Lung microvascular endothelial cell (primary cell): ENCODE measurements around the gene RPS15. TPM values are rescaled to one million over a fixed set of nuclear protein-coding genes. Genes with fewer than 3 reads are reported as not detected.

Experiments used
- DNase-seq, 2 donors: peaks; one replicate each; pipeline versions ENCODE4 v3.0.0 to v3.0.0-alpha.2; 2010; ENCODE audit warnings: low read depth in 2 of 2
- total RNA-seq: library from RNA; depleted of rRNA; stranded (reverse); fragments of >200 nt; gene quantifications from 2 replicates; pipeline ENCODE4 v1.2.1, GENCODE V29; 2014

The RPS15 gene
- total RNA-seq, 1 donor from 2014 or later: 338 TPM

DNA sequence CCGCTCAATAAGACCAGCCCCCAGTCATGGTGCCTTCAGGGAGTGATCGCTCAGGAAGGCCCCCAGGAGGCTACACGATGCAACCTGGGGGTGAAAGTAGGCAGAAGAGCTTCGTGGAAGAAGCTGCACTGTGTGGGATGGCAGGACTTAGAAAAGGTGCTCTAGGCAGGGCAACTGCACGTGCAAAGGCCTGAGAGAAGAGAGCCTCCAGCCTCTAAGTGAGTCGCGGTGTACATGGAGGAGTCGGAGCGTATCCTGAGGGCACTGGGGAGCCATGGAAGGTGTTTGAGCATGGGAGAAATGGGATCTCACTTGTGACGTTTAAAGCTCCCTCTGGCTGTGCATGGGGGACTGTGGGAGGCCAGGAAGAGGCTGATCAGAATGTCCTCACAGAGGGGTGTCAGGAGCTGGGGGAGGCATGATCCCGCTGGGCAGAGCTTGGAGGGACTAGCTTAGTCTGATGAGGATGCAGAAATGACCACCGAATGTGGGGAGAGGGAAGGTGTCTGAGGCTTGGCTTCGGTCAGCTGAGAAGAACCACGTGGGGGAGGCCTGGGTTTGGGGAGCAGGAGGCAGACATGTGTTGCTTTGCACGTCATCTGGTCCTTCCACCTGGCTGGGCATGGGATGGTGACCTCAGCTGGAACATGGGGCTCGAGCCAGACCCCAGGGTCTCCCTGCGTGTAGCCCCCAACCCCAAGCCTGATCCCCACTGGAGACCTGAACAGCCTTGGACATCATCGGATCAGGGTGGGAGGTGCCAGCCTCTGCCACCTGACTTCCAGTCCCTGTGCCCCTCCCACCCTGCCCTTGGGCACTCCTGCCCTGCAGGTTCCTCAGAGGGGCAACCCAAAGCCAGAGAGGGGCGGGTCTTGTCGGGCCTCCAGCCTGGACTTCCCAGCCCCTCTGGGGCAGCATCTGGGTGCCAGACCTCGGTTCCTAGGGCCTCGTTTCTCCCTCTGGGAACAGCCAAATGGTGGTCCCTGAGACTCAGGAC is 12.8 kb downstream of the RPS15 start:
- no peak for DNase-seq

GRCh38 chr19:1451916-1452801 is 14.0 kb downstream of the RPS15 start:
- no peak for DNase-seq

GRCh38 chr19:1452802-1453524 is 14.8 kb downstream of the RPS15 start:
- no peak for DNase-seq

- no peak for DNase-seq
These were observed 15.5 kb downstream of the RPS15 start for GRCh38 chr19:1453525-1454364.

DNA sequence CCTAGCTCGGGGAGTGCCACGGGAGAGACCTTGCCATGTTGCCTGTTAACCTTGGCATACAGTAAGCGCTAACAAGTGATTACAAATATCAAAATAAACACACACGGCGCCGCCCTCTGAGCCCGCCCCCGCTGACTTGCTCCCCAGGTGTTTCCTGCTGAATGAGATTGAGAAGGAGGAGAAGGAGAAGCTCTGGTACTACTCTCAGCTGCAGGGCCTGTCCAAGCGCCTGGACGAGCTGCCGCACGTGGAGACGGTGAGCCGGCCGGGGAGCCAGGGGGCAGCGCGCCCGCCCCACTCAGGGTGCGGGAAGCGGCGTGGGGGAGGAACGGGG is 16.8 kb downstream of the RPS15 start:
- peak in 1 of 2 donors; percentile 75 for DNase-seq

- peak; percentile 60 to 62 for DNase-seq
These were observed 17.3 kb downstream of the RPS15 start for GRCh38 chr19:1455336-1456120.

DNA sequence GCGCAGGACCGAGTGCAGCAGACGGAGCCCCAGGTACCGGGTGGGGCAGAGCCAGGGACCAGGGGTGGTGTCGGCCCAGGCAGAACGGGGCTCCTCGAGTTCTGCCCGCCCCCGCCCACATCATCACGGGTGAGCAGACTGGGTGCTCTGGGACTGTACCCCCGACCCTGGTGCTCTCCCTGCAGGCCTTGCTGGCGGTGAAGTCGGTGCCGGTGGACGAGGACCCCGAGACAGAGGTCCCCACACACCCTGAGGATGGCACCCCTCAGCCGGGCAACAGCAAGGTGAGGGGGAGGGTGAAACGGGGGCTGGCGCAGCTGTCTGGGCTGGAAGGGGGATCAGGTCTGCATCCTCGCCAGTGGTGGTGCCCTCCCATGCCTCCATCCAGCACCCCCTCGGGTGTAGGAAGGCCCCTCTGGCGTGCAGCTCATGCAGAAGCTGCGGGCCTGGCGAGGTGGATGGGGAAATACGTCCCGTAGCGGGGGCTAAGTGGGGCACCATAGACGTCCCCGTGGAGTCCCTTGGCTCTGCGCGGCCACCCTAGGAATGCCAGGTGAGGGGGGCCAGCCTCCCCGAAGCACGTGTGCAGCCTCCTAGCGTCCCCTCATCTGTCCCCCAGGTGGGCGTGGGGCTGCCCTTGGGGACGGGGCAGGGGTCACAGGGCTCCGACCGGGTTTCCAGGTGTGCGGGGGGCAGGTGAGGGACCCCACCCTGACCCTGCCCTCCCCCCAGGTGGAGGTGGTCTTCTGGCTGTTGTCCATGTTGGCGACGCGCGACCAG is 18.1 kb downstream of the RPS15 start:
- no peak for DNase-seq

GRCh38 chr19:1457031-1457739 is 19.0 kb downstream of the RPS15 start:
- no peak for DNase-seq

DNA sequence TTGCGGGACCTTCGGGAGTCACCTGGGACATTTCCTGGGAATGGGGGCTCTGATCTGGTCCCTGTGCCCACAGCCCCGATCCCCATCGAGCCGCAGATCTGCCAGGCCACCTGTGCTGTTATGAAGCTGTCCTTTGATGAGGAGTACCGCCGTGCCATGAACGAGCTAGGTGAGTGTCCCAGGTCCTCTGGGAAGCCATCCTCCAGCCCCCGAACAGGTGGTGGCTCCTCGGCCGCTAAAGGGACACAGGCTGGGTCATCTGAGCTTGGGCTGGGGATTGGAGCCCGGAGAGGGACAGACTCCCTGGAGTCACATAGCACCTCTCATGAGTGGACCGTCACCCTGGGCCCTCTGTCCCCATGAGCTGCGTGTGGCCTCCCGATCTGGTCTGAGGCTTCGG is 19.7 kb downstream of the RPS15 start:
- DNase-seq: no peak

- no peak for DNase-seq
These were observed 21.3 kb downstream of the RPS15 start for GRCh38 chr19:1459479-1459878.

DNA sequence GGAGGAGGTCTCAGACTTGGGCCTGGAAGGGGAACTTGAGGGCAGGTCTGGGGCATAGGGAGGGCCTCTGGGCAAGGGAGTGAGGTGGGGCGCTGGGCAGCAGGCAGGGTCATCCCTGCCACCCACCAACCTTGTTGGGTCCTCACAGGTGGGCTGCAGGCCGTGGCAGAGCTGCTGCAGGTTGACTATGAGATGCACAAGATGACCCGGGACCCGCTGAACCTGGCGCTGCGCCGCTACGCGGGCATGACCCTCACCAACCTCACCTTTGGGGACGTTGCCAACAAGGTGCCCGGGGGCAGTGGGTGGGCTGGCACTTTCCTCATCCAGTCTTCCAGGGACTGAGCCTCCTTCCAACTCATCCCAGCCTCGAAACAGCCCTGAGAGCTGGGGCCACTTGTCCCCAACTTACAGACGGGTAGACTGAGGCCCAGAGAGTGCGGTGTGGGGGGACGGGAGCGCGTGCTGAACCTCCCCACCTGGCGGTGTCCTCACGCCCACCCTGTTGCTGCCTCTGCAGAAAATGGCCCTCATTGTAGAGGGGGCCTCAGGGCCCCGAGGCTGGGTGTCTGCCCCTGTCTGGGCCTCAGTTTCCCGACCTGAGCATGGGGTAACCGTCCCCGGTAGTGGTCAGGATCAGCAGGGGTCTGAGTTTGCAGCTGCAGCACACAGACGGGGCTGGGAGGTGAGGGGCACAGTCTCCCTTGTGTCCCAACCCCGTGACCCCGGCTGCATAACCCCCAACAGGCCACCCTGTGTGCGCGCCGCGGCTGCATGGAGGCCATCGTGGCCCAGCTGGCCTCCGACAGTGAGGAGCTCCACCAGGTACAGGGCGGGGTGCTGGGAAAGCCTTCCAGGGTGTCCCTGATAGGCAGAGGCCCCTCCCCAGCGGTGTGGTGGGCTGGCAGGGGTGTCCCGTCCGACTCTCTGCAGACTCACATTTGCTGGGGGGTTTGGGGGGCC is 22.1 kb downstream of the RPS15 start:
- no peak for DNase-seq

DNA sequence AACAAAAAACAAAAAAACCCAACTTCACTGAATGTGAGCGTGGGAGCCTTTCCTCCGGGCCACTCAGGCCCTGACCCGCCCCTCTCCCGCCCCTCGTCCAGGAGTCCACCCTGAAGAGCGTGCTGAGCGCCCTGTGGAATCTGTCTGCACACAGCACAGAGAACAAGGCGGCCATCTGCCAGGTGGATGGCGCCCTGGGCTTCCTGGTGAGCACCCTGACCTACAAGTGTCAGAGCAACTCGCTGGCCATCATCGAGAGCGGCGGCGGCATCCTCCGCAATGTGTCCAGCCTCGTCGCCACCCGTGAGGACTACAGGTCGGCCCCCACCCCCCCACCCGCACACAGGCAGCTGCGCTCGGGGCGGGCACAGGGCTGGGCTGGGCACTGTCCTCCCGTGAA is 23.7 kb downstream of the RPS15 start:
- DNase-seq: no peak

DNA sequence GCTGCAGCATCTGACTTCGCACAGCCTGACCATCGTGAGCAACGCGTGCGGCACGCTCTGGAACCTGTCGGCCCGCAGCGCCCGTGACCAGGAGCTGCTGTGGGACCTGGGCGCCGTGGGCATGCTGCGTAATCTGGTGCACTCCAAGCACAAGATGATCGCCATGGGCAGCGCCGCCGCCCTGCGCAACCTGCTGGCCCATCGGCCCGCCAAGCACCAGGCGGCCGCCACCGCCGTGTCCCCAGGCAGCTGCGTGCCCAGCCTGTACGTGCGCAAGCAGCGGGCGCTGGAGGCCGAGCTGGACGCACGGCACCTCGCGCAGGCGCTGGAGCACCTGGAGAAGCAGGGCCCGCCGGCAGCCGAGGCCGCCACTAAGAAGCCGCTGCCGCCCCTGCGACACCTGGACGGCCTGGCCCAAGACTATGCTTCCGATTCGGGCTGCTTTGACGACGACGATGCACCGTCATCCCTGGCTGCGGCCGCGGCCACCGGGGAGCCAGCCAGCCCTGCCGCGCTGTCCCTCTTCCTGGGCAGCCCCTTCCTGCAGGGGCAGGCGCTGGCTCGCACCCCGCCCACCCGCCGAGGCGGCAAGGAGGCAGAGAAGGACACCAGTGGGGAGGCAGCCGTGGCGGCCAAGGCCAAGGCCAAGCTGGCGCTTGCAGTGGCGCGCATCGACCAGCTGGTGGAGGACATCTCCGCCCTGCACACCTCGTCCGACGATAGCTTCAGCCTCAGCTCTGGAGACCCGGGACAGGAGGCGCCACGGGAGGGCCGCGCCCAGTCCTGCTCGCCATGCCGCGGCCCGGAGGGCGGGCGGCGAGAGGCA is 27.2 kb downstream of the RPS15 start:
- peak; percentile 69 to 78 for DNase-seq

DNA sequence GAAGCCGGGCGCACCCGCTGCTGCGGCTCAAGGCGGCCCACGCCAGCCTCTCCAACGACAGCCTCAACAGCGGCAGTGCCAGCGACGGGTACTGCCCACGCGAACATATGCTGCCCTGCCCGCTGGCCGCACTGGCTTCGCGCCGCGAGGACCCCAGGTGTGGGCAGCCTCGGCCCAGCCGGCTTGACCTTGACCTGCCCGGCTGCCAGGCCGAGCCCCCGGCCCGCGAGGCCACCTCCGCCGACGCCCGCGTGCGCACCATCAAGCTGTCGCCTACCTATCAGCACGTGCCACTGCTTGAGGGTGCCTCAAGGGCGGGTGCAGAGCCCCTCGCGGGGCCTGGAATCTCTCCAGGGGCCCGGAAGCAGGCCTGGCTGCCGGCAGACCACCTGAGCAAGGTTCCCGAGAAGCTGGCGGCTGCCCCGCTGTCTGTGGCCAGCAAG is 27.8 kb downstream of the RPS15 start:
- DNase-seq: no peak

GRCh38 chr19:1466461-1467214 is 28.4 kb downstream of the RPS15 start:
- no peak for DNase-seq

DNA sequence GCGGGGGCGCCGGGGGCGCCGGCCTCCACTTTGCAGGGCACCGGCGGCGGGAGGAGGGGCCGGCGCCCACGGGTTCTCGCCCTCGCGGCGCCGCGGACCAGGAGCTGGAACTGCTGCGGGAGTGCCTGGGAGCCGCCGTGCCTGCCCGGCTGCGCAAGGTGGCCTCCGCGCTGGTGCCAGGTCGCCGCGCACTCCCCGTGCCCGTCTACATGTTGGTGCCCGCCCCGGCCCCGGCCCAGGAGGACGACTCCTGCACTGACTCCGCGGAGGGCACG is 29.0 kb downstream of the RPS15 start:
- DNase-seq: no peak
